ENCODE results near the gene HES4.

DNA sequence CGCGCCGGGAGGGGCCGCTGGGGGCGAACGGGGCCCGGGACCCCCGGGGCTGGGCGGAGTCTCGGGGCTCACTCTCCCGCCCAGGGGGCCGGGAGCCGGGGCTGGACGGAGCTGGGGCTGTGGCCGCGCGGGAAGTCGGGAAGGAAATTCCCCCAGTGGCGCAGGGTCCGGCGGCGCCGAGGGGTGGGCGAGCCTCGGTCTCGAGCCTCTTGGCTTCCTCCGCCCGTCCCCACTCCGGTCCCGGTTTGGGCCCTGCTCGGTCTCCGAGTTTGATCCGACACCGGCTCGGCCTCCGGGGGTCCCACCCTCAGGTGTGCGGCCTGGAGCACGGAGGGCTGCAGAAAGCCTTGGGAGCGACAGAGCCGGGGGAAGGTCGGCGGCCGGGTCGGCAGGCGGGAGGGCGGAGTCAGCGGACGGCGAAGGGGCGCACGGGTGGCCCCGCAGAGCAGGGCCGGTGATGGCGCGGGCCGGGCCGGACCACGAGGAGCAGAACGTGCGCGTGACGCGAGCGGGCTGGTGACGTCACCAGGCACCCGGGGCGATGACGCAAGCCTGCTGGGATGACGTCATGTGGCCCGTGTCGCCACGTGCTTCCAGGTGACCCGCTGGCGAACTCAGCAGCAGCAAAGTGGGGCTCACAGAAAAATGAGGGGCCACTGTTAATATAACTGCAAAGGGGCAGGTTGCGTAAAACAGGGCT lies 610 bp upstream of the HES4 start:
- TF ChIP-seq CTCF (IDR thresholded peaks at IDR 0.05; ENCODE audit: insufficient read depth, low read depth, low read length): no peak
- no peak for TF ChIP-seq EZH2 (IDR thresholded peaks at IDR 0.05; ENCODE audit: insufficient read depth, low read length)
